ENCODE measurements around the gene PSMA5. TPM values are rescaled to one million over a fixed set of nuclear protein-coding genes. Genes with fewer than 3 reads are reported as not detected.
A peak's percentile ranks its signal among the peaks of the same experiment; 100 is the strongest.

PSMA5 gene
- total RNA-seq, 1 experiment from 2014 or later: 150 TPM

DNA sequence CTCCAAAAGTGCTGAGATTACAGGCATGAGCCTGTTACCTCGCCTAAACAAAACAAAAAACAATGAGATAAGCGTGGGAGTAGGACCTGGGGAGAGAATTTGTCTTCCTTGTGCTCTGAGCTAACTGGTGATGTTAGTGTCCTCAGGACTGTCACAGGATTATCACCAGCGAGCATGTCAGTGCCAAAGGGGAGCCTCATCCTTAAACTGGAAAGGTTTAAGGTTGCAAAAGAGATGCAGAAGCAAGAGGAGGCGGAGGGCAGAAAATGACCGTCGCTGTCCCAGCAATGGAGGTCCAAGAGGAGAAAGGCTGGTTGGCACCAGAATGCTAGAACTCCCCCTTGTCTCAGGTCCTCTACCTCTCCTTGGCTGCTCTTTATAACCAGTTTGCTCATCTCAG is 44.0 kb upstream of the PSMA5 start:
- H3K4me3 Mint-ChIP-seq: no peak overlapping the region
- DNase-seq (ENCODE audit: low spot score): no peak
- H3K27ac Mint-ChIP-seq: no peak overlapping the region
- peaks cover 44% of the 10 kb centered on the region for H3K27me3 Mint-ChIP-seq (ENCODE audit: low read depth)
- no peaks in the 10 kb centered on the region for H3K9me3 Mint-ChIP-seq
- TF ChIP-seq, protein P1, sequence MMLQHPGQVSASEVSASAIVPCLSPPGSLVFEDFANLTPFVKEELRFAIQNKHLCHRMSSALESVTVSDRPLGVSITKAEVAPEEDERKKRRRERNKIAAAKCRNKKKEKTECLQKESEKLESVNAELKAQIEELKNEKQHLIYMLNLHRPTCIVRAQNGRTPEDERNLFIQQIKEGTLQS (CRISPR knock-in tag; conservative IDR thresholded peaks at IDR 0.05): no peak
- TF ChIP-seq, protein P2, sequence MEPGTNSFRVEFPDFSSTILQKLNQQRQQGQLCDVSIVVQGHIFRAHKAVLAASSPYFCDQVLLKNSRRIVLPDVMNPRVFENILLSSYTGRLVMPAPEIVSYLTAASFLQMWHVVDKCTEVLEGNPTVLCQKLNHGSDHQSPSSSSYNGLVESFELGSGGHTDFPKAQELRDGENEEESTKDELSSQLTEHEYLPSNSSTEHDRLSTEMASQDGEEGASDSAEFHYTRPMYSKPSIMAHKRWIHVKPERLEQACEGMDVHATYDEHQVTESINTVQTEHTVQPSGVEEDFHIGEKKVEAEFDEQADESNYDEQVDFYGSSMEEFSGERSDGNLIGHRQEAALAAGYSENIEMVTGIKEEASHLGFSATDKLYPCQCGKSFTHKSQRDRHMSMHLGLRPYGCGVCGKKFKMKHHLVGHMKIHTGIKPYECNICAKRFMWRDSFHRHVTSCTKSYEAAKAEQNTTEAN (CRISPR knock-in tag; IDR thresholded peaks at IDR 0.05): no peak
- no peak for TF ChIP-seq SP1 (CRISPR knock-in tag; conservative IDR thresholded peaks at IDR 0.05)
- peaks cover 25% of the 10 kb centered on the region for H3K4me1 Mint-ChIP-seq
- ChIA-PET POLR2A (no interaction called here), CTCF (interaction anchor here (1.0 to 2.9 kb wide), 5 partner anchors 13 to 357 kb away, joined by 3 to 10 read pairs (median 7); partner anchors contain the start of genes ATXN7L2 and CYB561D1)
- ATAC-seq: no peak
- no peaks in the 10 kb centered on the region for H3K36me3 Mint-ChIP-seq

DNA sequence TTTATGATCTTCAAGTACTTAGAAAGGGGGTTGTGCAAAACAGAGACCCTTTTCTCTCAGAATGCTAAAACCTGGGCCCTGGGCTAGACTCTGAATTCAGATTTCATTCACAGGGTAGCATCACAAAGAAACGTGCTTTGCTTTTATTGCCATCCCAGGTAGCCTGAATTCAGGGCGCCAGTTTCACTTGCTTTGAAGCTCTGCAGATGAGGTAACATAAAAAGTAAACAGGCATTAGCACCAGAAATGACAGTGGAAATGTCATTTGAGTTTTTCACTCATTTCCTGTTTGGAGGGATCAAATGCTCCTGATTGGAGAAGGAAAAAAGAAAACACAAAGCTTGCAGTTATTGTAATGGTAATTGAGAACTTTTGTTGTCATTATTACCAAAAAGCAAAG is 42.7 kb upstream of the PSMA5 start:
- Mint-ChIP-seq H3K4me1 (peaks cover 25% of the 10 kb centered on the region), H3K4me3 (no peak overlapping the region), H3K27ac (no peak overlapping the region), H3K9me3 (no peaks in the 10 kb centered on the region), H3K36me3 (no peaks in the 10 kb centered on the region), H3K27me3 (ENCODE audit: low read depth) (peaks cover 57% of the 10 kb centered on the region)
- ATAC-seq: no peak
- CTCF ChIA-PET: interaction anchor here (1.0 to 2.9 kb wide), 6 partner anchors 10 to 356 kb away, joined by 3 to 10 read pairs (median 8); partner anchors contain the start of genes ATXN7L2 and CYB561D1
- TF ChIP-seq RORB (CRISPR knock-in tag; IDR thresholded peaks at IDR 0.05): no peak
- TF ChIP-seq, protein P3, sequence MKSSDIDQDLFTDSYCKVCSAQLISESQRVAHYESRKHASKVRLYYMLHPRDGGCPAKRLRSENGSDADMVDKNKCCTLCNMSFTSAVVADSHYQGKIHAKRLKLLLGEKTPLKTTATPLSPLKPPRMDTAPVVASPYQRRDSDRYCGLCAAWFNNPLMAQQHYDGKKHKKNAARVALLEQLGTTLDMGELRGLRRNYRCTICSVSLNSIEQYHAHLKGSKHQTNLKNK (CRISPR knock-in tag; IDR thresholded peaks at IDR 0.05): no peak
- TF ChIP-seq, protein P4, sequence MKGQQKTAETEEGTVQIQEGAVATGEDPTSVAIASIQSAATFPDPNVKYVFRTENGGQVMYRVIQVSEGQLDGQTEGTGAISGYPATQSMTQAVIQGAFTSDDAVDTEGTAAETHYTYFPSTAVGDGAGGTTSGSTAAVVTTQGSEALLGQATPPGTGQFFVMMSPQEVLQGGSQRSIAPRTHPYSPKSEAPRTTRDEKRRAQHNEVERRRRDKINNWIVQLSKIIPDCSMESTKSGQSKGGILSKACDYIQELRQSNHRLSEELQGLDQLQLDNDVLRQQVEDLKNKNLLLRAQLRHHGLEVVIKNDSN (CRISPR knock-in tag; IDR thresholded peaks at IDR 0.05): no peak
- TF ChIP-seq, protein P5, sequence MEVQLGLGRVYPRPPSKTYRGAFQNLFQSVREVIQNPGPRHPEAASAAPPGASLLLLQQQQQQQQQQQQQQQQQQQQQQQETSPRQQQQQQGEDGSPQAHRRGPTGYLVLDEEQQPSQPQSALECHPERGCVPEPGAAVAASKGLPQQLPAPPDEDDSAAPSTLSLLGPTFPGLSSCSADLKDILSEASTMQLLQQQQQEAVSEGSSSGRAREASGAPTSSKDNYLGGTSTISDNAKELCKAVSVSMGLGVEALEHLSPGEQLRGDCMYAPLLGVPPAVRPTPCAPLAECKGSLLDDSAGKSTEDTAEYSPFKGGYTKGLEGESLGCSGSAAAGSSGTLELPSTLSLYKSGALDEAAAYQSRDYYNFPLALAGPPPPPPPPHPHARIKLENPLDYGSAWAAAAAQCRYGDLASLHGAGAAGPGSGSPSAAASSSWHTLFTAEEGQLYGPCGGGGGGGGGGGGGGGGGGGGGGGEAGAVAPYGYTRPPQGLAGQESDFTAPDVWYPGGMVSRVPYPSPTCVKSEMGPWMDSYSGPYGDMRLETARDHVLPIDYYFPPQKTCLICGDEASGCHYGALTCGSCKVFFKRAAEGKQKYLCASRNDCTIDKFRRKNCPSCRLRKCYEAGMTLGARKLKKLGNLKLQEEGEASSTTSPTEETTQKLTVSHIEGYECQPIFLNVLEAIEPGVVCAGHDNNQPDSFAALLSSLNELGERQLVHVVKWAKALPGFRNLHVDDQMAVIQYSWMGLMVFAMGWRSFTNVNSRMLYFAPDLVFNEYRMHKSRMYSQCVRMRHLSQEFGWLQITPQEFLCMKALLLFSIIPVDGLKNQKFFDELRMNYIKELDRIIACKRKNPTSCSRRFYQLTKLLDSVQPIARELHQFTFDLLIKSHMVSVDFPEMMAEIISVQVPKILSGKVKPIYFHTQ (CRISPR knock-in tag; IDR thresholded peaks at IDR 0.05): no peak
- no peak for TF ChIP-seq ZNF121 (CRISPR knock-in tag; IDR thresholded peaks at IDR 0.05)
- no peak for TF ChIP-seq HMGA2 (CRISPR knock-in tag; IDR thresholded peaks at IDR 0.05)
- POLR2A ChIA-PET: interaction anchor here (0.7 kb wide), 1 partner anchor 314 kb away, joined by 4 read pairs; no protein-coding TSS in a partner anchor
- DNase-seq (ENCODE audit: low spot score): no peak

DNA sequence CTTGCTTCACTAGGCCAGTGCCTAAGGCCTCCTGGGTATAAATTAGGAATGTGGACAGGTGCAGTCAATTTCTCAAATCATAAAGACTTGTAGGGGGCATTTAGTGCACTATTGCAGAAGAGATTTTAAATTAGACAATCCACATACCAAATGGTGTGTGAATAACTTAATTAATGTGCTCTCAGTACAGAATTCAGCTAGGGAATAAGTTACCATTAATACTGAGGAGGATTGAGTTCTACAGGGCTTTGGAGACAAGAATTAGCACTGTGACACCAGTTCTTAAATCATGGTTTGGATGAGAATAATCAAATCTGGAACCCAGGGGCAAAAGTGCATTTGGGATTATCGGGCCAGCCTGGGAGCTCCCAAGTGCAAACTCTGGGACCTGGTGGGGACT is 41.8 kb upstream of the PSMA5 start:
- DNase-seq (ENCODE audit: low spot score) (no peak), ATAC-seq (no peak)
- H3K4me3 Mint-ChIP-seq: peak overlapping the region; percentile 76
- H3K27ac Mint-ChIP-seq: no peak overlapping the region
- no peaks in the 10 kb centered on the region for H3K36me3 Mint-ChIP-seq
- peaks cover 60% of the 10 kb centered on the region for H3K27me3 Mint-ChIP-seq (ENCODE audit: low read depth)
- H3K9me3 Mint-ChIP-seq: no peaks in the 10 kb centered on the region
- POLR2A ChIA-PET: no interaction called here
- peaks cover 25% of the 10 kb centered on the region for H3K4me1 Mint-ChIP-seq
- CTCF ChIA-PET: interaction anchor here (1.3 to 2.9 kb wide), 4 partner anchors 15 to 65 kb away, joined by 5 to 10 read pairs (median 8); partner anchors contain the start of genes ATXN7L2 and CYB561D1
- TF ChIP-seq, protein P1 (CRISPR knock-in tag; conservative IDR thresholded peaks at IDR 0.05): no peak
- TF ChIP-seq TCF7 (CRISPR knock-in tag; IDR thresholded peaks at IDR 0.05; ENCODE audit: low read depth): no peak
- TF ChIP-seq, protein P6, sequence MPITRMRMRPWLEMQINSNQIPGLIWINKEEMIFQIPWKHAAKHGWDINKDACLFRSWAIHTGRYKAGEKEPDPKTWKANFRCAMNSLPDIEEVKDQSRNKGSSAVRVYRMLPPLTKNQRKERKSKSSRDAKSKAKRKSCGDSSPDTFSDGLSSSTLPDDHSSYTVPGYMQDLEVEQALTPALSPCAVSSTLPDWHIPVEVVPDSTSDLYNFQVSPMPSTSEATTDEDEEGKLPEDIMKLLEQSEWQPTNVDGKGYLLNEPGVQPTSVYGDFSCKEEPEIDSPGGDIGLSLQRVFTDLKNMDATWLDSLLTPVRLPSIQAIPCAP (CRISPR knock-in tag; IDR thresholded peaks at IDR 0.05): no peak
- no peak for TF ChIP-seq ZNF232 (CRISPR knock-in tag; IDR thresholded peaks at IDR 0.05)
- TF ChIP-seq IRF2 (CRISPR knock-in tag; IDR thresholded peaks at IDR 0.05; ENCODE audit: borderline replicate concordance, low read depth): no peak
- TF ChIP-seq NR3C1 (CRISPR knock-in tag; conservative IDR thresholded peaks at IDR 0.05; ENCODE audit: low read depth): no peak
- TF ChIP-seq CREB1 (CRISPR knock-in tag; IDR thresholded peaks at IDR 0.05): no peak
- TF ChIP-seq, protein P7, sequence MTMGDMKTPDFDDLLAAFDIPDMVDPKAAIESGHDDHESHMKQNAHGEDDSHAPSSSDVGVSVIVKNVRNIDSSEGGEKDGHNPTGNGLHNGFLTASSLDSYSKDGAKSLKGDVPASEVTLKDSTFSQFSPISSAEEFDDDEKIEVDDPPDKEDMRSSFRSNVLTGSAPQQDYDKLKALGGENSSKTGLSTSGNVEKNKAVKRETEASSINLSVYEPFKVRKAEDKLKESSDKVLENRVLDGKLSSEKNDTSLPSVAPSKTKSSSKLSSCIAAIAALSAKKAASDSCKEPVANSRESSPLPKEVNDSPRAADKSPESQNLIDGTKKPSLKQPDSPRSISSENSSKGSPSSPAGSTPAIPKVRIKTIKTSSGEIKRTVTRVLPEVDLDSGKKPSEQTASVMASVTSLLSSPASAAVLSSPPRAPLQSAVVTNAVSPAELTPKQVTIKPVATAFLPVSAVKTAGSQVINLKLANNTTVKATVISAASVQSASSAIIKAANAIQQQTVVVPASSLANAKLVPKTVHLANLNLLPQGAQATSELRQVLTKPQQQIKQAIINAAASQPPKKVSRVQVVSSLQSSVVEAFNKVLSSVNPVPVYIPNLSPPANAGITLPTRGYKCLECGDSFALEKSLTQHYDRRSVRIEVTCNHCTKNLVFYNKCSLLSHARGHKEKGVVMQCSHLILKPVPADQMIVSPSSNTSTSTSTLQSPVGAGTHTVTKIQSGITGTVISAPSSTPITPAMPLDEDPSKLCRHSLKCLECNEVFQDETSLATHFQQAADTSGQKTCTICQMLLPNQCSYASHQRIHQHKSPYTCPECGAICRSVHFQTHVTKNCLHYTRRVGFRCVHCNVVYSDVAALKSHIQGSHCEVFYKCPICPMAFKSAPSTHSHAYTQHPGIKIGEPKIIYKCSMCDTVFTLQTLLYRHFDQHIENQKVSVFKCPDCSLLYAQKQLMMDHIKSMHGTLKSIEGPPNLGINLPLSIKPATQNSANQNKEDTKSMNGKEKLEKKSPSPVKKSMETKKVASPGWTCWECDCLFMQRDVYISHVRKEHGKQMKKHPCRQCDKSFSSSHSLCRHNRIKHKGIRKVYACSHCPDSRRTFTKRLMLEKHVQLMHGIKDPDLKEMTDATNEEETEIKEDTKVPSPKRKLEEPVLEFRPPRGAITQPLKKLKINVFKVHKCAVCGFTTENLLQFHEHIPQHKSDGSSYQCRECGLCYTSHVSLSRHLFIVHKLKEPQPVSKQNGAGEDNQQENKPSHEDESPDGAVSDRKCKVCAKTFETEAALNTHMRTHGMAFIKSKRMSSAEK (CRISPR knock-in tag; IDR thresholded peaks at IDR 0.05; ENCODE audit: borderline replicate concordance): no peak
- TF ChIP-seq NFATC4 (CRISPR knock-in tag; IDR thresholded peaks at IDR 0.05): no peak
- TF ChIP-seq ZNF317 (CRISPR knock-in tag; IDR thresholded peaks at IDR 0.05; ENCODE audit: borderline replicate concordance, low read depth): no peak
- TF ChIP-seq NR2C2 (CRISPR knock-in tag; IDR thresholded peaks at IDR 0.05): no peak

Measured in WTC11 (cell line).